ENCODE measurements around the gene THY1. TPM values are rescaled to one million over a fixed set of nuclear protein-coding genes. Genes with fewer than 3 reads are reported as not detected.
"Not testable (repeated sequence)": the region's sequence is repeated elsewhere in the genome, so short reads cannot be mapped to it uniquely, and the experiment has no call there.

Gene THY1
- total and polyA plus RNA-seq, 3 experiments from 2014 or later, result 0.40 to 0.74 TPM; not detected in 1

DNA sequence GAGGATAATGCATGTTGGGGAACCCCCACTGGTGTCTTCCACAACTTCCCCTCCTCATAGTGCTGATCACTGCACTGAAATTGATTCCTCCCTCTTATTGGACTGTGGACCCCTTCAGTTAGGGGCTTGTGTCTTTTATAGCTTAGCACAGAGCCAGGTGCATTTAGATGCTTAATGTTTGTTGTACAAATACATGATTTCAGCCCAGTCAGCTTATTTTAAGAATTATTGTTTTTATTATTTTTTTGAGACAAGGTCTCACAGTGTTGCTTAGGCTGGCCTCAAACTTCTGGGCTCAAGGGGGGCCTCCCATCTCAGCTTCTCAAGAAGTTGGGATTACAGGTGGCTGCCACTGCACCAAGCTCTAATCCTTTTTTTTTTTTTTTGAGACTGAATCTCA lies 8.2 kb downstream of the THY1 start:
- peaks cover 0 to 5% (median 4%) of the 10 kb centered on the region in 3 donors for H3K36me3 Mint-ChIP-seq
- peaks cover 10 to 36% of the 10 kb centered on the region in 2 donors for H3K27me3 Mint-ChIP-seq
- Histone ChIP-seq H3K4me3 (ENCODE audit: low read length) (no peak overlapping the region), H3K9me3 (ENCODE audit: low read length) (no peaks in the 10 kb centered on the region), H3K4me1 (ENCODE audit: insufficient read depth, low read length) (no peaks in the 10 kb centered on the region), H3K36me3 (ENCODE audit: insufficient read depth, low read length) (no peaks in the 10 kb centered on the region), H3K27ac (ENCODE audit: low read depth, low read length) (no peak overlapping the region), H3K27me3 (ENCODE audit: insufficient read depth, low read length, poor library complexity, severe bottlenecking) (peaks cover 4% of the 10 kb centered on the region)
- H3K27ac Mint-ChIP-seq, result no peak overlapping the region
- ChIA-PET POLR2A (no interaction called here), CTCF (no interaction called here)
- no peak for DNase-seq
- H3K4me1 Mint-ChIP-seq, result no peaks in the 10 kb centered on the region
- peak overlapping the region in 1 of 7 donors; percentile 1 for H3K4me3 Mint-ChIP-seq
- peaks cover 0 to 4% (median 0%) of the 10 kb centered on the region in 5 donors for H3K9me3 Mint-ChIP-seq

DNA sequence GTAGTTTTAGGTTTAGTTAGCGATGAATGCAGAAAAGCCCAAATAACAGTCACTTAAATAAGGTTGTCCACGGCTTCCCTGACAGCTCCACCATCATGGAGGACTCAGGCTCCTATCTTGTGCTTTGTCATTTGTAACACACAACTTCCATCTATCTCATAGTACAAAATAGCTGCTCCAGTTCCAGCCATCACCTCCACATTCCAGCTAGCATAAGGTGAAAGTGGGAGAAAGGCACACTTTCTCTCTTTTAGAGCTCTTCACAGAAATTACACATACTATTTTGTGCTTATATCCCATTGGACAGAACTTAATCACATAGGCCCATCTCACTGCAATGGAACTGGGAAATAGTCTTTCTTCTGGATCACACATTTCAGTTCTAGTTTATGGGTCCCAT lies 8.7 kb downstream of the THY1 start:
- Histone ChIP-seq H3K27ac (ENCODE audit: low read depth, low read length) (no peak overlapping the region), H3K36me3 (ENCODE audit: insufficient read depth, low read length) (no peaks in the 10 kb centered on the region), H3K4me3 (ENCODE audit: low read length) (no peak overlapping the region), H3K27me3 (ENCODE audit: insufficient read depth, low read length, poor library complexity, severe bottlenecking) (peaks cover under 1% of the 10 kb centered on the region), H3K4me1 (ENCODE audit: insufficient read depth, low read length) (no peaks in the 10 kb centered on the region), H3K9me3 (ENCODE audit: low read length) (no peaks in the 10 kb centered on the region)
- no peak overlapping the region for H3K27ac Mint-ChIP-seq
- no peak overlapping the region for H3K4me3 Mint-ChIP-seq
- POLR2A ChIA-PET, result no interaction called here
- H3K9me3 Mint-ChIP-seq, result peaks cover 0 to 4% (median 0%) of the 10 kb centered on the region in 5 donors
- no peak for DNase-seq
- CTCF ChIA-PET, result no interaction called here
- peaks cover 7 to 32% of the 10 kb centered on the region in 2 donors for H3K27me3 Mint-ChIP-seq
- H3K36me3 Mint-ChIP-seq, result peaks cover 0 to 5% (median 4%) of the 10 kb centered on the region in 3 donors
- no peaks in the 10 kb centered on the region for H3K4me1 Mint-ChIP-seq

DNA sequence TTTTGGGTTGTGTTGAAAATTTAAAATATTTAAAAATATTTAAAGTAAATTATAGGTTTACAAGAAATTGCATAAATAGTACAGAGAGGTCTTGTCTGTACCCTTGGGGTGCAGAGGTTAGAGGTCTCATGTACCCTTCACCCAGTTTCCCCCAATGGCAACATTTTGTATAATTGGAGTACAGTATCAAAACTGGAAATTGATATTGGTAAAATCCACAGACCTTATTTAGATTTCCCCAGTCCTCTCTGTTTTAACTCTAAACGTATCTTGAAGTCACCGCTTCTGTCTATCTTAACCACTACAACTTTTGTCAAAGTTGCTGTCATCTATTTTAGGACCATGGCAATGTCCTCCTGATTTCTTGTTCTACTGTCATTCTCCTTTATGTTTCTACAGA lies 10.9 kb downstream of the THY1 start:
- no peak overlapping the region for H3K4me3 Mint-ChIP-seq
- no peaks in the 10 kb centered on the region for H3K4me1 Mint-ChIP-seq
- no peaks in the 10 kb centered on the region for H3K36me3 ChIP-seq (ENCODE audit: insufficient read depth, low read length)
- H3K27me3 Mint-ChIP-seq, result peaks cover 8 to 20% of the 10 kb centered on the region in 2 donors
- no peaks in the 10 kb centered on the region for H3K9me3 ChIP-seq (ENCODE audit: low read length)
- DNase-seq, result no peak
- ChIA-PET CTCF (no interaction called here), POLR2A (no interaction called here)
- H3K4me3 ChIP-seq (ENCODE audit: low read length), result no peak overlapping the region
- H3K36me3 Mint-ChIP-seq, result peaks cover 0 to 5% (median 4%) of the 10 kb centered on the region in 3 donors
- H3K27ac Mint-ChIP-seq, result no peak overlapping the region
- no peaks in the 10 kb centered on the region for H3K4me1 ChIP-seq (ENCODE audit: insufficient read depth, low read length)
- no peaks in the 10 kb centered on the region for H3K27me3 ChIP-seq (ENCODE audit: insufficient read depth, low read length, poor library complexity, severe bottlenecking)
- H3K27ac ChIP-seq (ENCODE audit: low read depth, low read length), result no peak overlapping the region
- peaks cover 0 to 4% (median 0%) of the 10 kb centered on the region in 5 donors for H3K9me3 Mint-ChIP-seq

DNA sequence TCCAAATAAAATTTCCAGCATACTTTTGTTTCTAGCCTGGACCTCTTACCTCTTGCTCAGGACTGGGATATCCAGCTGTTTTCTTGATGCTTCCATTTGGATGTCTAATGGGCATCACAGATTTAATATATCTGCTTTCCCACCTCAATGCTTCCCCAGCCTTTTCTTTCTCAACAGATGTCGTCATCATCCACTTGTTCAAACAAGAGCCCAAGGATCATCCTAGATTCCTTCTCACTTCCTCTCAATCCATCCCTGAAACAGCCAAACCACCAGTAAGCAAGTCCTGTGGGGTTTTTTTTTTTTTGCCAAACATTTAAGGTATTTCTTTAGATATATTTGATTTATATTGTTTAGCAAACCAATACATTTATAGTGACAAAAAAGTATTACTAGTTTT lies 12.5 kb downstream of the THY1 start:
- Mint-ChIP-seq H3K27ac (peak overlapping the region in 1 of 8 donors; percentile 76), H3K4me3 (no peak overlapping the region), H3K9me3 (peaks cover 0 to 4% (median 0%) of the 10 kb centered on the region in 5 donors), H3K27me3 (peaks cover 8 to 13% of the 10 kb centered on the region in 2 donors), H3K4me1 (no peaks in the 10 kb centered on the region), H3K36me3 (peaks cover 0 to 5% (median under 1%) of the 10 kb centered on the region in 3 donors)
- CTCF ChIA-PET, result no interaction called here
- H3K4me3 ChIP-seq (ENCODE audit: low read length), result no peak overlapping the region
- no peaks in the 10 kb centered on the region for H3K36me3 ChIP-seq (ENCODE audit: insufficient read depth, low read length)
- no peaks in the 10 kb centered on the region for H3K27me3 ChIP-seq (ENCODE audit: insufficient read depth, low read length, poor library complexity, severe bottlenecking)
- POLR2A ChIA-PET, result no interaction called here
- H3K27ac ChIP-seq (ENCODE audit: low read depth, low read length), result no peak overlapping the region
- no peaks in the 10 kb centered on the region for H3K4me1 ChIP-seq (ENCODE audit: insufficient read depth, low read length)
- no peak for DNase-seq
- H3K9me3 ChIP-seq (ENCODE audit: low read length), result no peaks in the 10 kb centered on the region

DNA sequence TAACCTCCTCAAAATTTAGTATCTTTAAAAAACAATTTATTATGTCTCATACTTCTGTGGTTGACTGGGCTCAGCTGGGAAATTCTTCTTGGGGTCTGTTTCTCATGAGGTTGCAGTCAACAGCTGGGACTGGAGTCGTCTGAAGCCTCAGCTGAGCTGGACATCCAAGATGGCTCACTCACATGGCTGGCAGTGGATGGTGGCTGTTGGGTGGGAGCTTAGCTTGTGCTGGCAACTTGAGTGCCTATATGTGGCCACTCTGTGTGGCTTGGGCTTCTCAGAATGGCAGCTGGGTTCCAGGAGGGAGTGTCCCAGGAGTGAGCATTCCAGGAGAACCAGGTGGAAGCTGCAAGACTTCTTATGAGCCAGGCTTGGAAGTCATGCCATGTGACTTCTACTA lies 13.2 kb downstream of the THY1 start:
- H3K4me1 ChIP-seq (ENCODE audit: insufficient read depth, low read length), result no peaks in the 10 kb centered on the region
- no peaks in the 10 kb centered on the region for H3K36me3 ChIP-seq (ENCODE audit: insufficient read depth, low read length)
- Mint-ChIP-seq H3K4me1 (no peaks in the 10 kb centered on the region), H3K4me3 (no peak overlapping the region), H3K9me3 (peaks cover 0 to 4% (median 0%) of the 10 kb centered on the region in 5 donors), H3K36me3 (peaks cover 0 to 5% (median 0%) of the 10 kb centered on the region in 3 donors), H3K27me3 (peaks cover 8 to 12% of the 10 kb centered on the region in 2 donors), H3K27ac (no peak overlapping the region)
- POLR2A ChIA-PET, result no interaction called here
- H3K9me3 ChIP-seq (ENCODE audit: low read length), result no peaks in the 10 kb centered on the region
- no peak overlapping the region for H3K4me3 ChIP-seq (ENCODE audit: low read length)
- no peak overlapping the region for H3K27ac ChIP-seq (ENCODE audit: low read depth, low read length)
- H3K27me3 ChIP-seq (ENCODE audit: insufficient read depth, low read length, poor library complexity, severe bottlenecking), result no peaks in the 10 kb centered on the region
- CTCF ChIA-PET, result no interaction called here
- DNase-seq, result no peak

DNA sequence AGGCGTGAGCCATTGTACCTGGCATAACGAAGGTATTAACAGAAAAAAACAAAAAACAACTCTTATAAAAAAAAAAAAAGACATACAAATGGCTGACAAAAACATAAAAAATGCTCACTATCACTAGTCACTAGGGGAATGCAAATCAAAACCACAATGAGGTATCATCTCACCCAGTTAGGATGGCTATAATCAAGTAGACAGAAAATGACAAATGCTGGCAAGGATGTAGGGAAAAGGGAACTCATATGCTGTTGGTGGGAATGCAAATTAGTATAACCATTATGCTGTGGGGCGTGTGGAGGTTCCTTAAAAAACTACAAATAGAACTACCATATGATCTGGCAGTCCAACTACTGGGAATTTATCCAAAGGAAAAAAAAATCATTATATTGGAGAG lies 17.0 kb downstream of the THY1 start:
- Histone ChIP-seq H3K27ac (ENCODE audit: low read depth, low read length) (no peak overlapping the region), H3K9me3 (ENCODE audit: low read length) (no peaks in the 10 kb centered on the region), H3K4me3 (ENCODE audit: low read length) (no peak overlapping the region), H3K27me3 (ENCODE audit: insufficient read depth, low read length, poor library complexity, severe bottlenecking) (no peaks in the 10 kb centered on the region), H3K36me3 (ENCODE audit: insufficient read depth, low read length) (no peaks in the 10 kb centered on the region), H3K4me1 (ENCODE audit: insufficient read depth, low read length) (no peaks in the 10 kb centered on the region)
- Mint-ChIP-seq H3K27ac (no peak overlapping the region), H3K27me3 (peaks cover 4% of the 10 kb centered on the region in 2 donors), H3K9me3 (peaks cover 0 to 8% (median 3%) of the 10 kb centered on the region in 5 donors), H3K4me3 (no peak overlapping the region), H3K4me1 (no peaks in the 10 kb centered on the region), H3K36me3 (no peaks in the 10 kb centered on the region)
- CTCF ChIA-PET, result no interaction called here
- POLR2A ChIA-PET, result interaction anchor here (0.6 kb wide), 1 partner anchor 181 kb away, joined by 3 read pairs; no protein-coding TSS in a partner anchor
- no peak for DNase-seq

DNA sequence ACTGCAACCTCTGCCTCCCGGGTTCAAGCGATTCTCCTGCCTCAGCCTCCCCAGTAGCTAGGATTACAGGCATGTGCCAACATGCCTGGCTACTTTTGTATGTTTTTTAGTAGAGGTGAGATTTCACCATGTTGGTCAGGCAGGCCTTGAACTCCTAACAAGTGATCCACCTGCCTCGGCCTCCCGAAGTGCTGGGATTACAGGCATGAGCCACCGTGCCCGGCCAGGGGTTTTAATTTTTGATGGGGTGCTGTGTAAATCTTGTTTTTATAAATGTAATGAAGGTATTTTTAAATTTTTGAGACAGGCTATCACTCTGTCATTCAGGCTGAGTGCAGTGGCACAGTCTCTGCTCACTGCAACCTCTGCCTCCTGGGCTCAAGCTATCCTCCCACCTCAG lies 17.5 kb downstream of the THY1 start:
- CTCF ChIA-PET; H3K36me3 Mint-ChIP-seq; POLR2A ChIA-PET; H3K4me3 Mint-ChIP-seq; H3K27ac Mint-ChIP-seq; H3K4me1 ChIP-seq (ENCODE audit: insufficient read depth, low read length); H3K4me3 ChIP-seq (ENCODE audit: low read length); H3K9me3 ChIP-seq (ENCODE audit: low read length); H3K36me3 ChIP-seq (ENCODE audit: insufficient read depth, low read length); H3K27me3 Mint-ChIP-seq; H3K4me1 Mint-ChIP-seq; H3K27ac ChIP-seq (ENCODE audit: low read depth, low read length); DNase-seq; H3K27me3 ChIP-seq (ENCODE audit: insufficient read depth, low read length, poor library complexity, severe bottlenecking): not testable (repeated sequence)
- peaks cover 0 to 10% (median 8%) of the 10 kb centered on the region in 5 donors for H3K9me3 Mint-ChIP-seq

DNA sequence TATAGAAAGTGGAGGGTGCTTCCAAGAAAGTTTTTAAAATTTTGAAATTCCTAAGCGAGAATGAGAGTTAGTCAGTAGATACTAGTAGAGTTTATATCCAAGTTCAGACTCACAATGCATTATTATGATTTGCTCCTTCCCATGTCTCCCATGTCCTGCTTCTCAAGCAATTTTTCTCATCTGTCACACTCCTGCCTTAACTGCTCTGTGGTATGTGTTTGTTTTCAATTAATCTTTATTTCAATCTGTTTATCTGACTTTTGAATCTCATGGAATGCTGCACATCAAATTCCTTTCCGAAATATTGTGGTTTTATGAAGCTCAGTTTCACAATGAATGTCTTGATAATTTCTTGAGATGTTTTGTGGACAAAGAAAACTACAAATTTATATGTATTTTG lies 18.1 kb downstream of the THY1 start:
- ChIA-PET CTCF (no interaction called here), POLR2A (no interaction called here)
- Histone ChIP-seq H3K9me3 (ENCODE audit: low read length) (no peaks in the 10 kb centered on the region), H3K27me3 (ENCODE audit: insufficient read depth, low read length, poor library complexity, severe bottlenecking) (no peaks in the 10 kb centered on the region), H3K4me1 (ENCODE audit: insufficient read depth, low read length) (no peaks in the 10 kb centered on the region), H3K4me3 (ENCODE audit: low read length) (no peak overlapping the region), H3K27ac (ENCODE audit: low read depth, low read length) (no peak overlapping the region), H3K36me3 (ENCODE audit: insufficient read depth, low read length) (no peaks in the 10 kb centered on the region)
- H3K9me3 Mint-ChIP-seq, result peaks cover 0 to 13% (median 11%) of the 10 kb centered on the region in 5 donors
- H3K4me3 Mint-ChIP-seq, result no peak overlapping the region
- H3K27ac Mint-ChIP-seq, result peak overlapping the region in 1 of 8 donors; percentile 5
- peaks cover 3 to 4% of the 10 kb centered on the region in 2 donors for H3K27me3 Mint-ChIP-seq
- no peak for DNase-seq
- no peaks in the 10 kb centered on the region for H3K36me3 Mint-ChIP-seq
- no peaks in the 10 kb centered on the region for H3K4me1 Mint-ChIP-seq

DNA sequence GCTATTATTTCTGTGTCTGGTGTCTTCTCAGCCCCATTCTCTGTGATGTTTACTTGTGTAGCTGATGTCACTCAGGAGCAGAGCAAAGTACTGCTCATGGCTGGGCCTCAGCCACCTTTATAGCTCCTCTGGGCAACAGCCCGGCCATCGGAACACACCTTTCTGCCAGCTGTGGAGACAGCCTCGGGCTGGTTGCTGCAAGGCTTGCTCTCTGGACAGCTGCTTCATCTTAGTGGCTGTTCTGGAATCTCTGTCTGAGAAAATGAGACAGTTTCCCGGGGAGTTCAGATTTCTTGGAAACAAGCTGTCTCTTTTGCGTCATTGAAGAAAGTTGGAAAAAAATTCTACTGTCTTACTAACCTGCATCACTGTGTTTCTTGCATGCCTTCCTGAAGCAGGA lies 20.0 kb downstream of the THY1 start:
- Histone ChIP-seq H3K27me3 (ENCODE audit: insufficient read depth, low read length, poor library complexity, severe bottlenecking) (no peaks in the 10 kb centered on the region), H3K9me3 (ENCODE audit: low read length) (no peaks in the 10 kb centered on the region), H3K4me1 (ENCODE audit: insufficient read depth, low read length) (no peaks in the 10 kb centered on the region), H3K36me3 (ENCODE audit: insufficient read depth, low read length) (no peaks in the 10 kb centered on the region), H3K4me3 (ENCODE audit: low read length) (no peak overlapping the region), H3K27ac (ENCODE audit: low read depth, low read length) (no peak overlapping the region)
- Mint-ChIP-seq H3K4me3 (no peak overlapping the region), H3K36me3 (peaks cover 0 to 6% (median 0%) of the 10 kb centered on the region in 3 donors), H3K27me3 (peaks cover 13 to 17% of the 10 kb centered on the region in 2 donors), H3K9me3 (peaks cover 9 to 29% (median 27%) of the 10 kb centered on the region in 5 donors), H3K4me1 (no peaks in the 10 kb centered on the region), H3K27ac (no peak overlapping the region)
- ChIA-PET POLR2A (no interaction called here), CTCF (no interaction called here)
- no peak for DNase-seq

All from CD8-positive, alpha-beta memory T cell (primary cell).